Activated T-helper 1 cell treated with anti-CD3 and anti-CD28 coated beads, Interleukin-12 subunit alpha, Interleukin-12 subunit beta, Interleukin-2, Interleukin-4 antibody, amounts not matched to agents 30 ng/mL and 10 ng/mL and 1 ng/mL, durations not matched to agents 14 hours and 24 hours and 36 hours (primary cell): ENCODE measurements around the gene MDK. TPM values are rescaled to one million over a fixed set of nuclear protein-coding genes. Genes with fewer than 3 reads are reported as not detected.

ENCODE experiments used
- DNase-seq: peaks from one replicate; pipeline ENCODE4 v3.0.0; 2021; ENCODE audit warnings: low spot score
- H3K27ac Mint-ChIP-seq: one replicate; pipeline ENCODE4 v1.8.0; 2021; ENCODE audit warnings: mild to moderate bottlenecking, mixed read lengths
- H3K27me3 Mint-ChIP-seq: one replicate; pipeline ENCODE4 v1.8.0; 2022; ENCODE audit warnings: mild to moderate bottlenecking, moderate library complexity, mixed read lengths; ENCODE audit not compliant: insufficient read depth
- H3K36me3 Mint-ChIP-seq: one replicate; pipeline ENCODE4 v1.8.0; 2021; ENCODE audit warnings: low read depth, mixed read lengths
- H3K4me1 Mint-ChIP-seq: one replicate; pipeline ENCODE4 v1.8.0; 2021; ENCODE audit warnings: low read depth, mixed read lengths
- H3K4me3 Mint-ChIP-seq: one replicate; pipeline ENCODE4 v1.8.0; 2021; ENCODE audit warnings: mild to moderate bottlenecking, moderate library complexity, mixed read lengths
- H3K9me3 Mint-ChIP-seq: one replicate; pipeline ENCODE4 v1.8.0; 2021; ENCODE audit warnings: mixed read lengths
- intact Hi-C: fragments of 100-400 bp; cut with micrococcal nuclease; formaldehyde crosslinking; loops from one replicate; pipeline ENCODE4 v1.15.1; 2024
- total RNA-seq: library from RNA; stranded (reverse); gene quantifications from 2 replicates; pipeline ENCODE4 v1.2.3, GENCODE V29; 2022

The MDK gene
- total RNA-seq, 1 donor from 2014 or later = 7.1 TPM

GRCh38 chr11:46352063-46352841 is 29.2 kb upstream of the MDK start:
- Mint-ChIP-seq H3K36me3 (peaks cover 7% of the 10 kb centered on the region), H3K27ac (peak overlapping the region; percentile 58)

GRCh38 chr11:46353698-46354097 is 27.8 kb upstream of the MDK start:
- no peak for DNase-seq
- Mint-ChIP-seq H3K27me3 (no peaks in the 10 kb centered on the region), H3K9me3 (no peaks in the 10 kb centered on the region), H3K36me3 (peaks cover 7% of the 10 kb centered on the region), H3K4me1 (peaks cover 59% of the 10 kb centered on the region), H3K4me3 (peak overlapping the region; percentile 56), H3K27ac (peak overlapping the region; percentile 85)
- intact Hi-C loops = no loop called here

More at GRCh38 chr11:46352063-46352841, 29.2 kb upstream of the MDK start:
- no peaks in the 10 kb centered on the region for H3K9me3 Mint-ChIP-seq
- DNase-seq = peak; percentile 66
- peak overlapping the region; percentile 77 for H3K4me3 Mint-ChIP-seq
- intact Hi-C loops = loop anchor here (1.0 kb wide), 1 partner anchor 15 kb away; no protein-coding TSS in a partner anchor
- H3K4me1 Mint-ChIP-seq = peaks cover 64% of the 10 kb centered on the region
- no peaks in the 10 kb centered on the region for H3K27me3 Mint-ChIP-seq

DNA sequence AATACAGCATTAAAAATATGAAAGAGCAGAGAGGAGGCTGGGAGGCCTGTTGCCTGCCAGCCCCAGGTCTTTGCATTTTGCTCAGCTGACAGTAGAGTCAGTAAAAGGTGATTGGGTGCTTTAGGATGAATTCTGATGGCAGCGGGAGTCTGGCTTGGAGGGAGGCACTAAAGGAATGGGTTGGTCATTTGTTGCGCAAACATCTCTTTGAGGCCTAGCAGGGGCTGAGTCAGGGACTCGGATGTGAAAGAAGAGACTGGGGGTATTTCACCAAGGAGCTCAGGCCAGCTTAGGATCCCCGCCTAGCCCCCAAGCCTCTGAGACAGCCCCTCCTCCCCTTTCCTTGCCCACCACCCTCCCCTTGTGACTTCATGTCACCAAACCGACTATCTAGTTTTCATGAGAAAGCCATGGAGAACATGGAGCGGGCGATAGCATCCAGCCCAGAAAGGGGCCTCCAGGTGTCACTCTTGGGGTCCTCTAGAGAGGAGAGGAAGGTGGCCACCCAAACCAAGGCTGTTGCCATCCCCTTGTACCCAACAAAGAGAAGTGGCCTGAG is 24.5 kb upstream of the MDK start:
- Mint-ChIP-seq H3K36me3 (no peaks in the 10 kb centered on the region), H3K4me1 (peaks cover 48% of the 10 kb centered on the region), H3K27ac (peak overlapping the region; percentile 32), H3K4me3 (no peak overlapping the region), H3K9me3 (no peaks in the 10 kb centered on the region), H3K27me3 (no peaks in the 10 kb centered on the region)
- no peak for DNase-seq
- intact Hi-C loops = no loop called here

GRCh38 chr11:46357483-46357936 is 24.0 kb upstream of the MDK start:
- Mint-ChIP-seq H3K4me3 (no peak overlapping the region), H3K4me1 (peaks cover 48% of the 10 kb centered on the region), H3K36me3 (no peaks in the 10 kb centered on the region), H3K27ac (no peak overlapping the region), H3K9me3 (no peaks in the 10 kb centered on the region), H3K27me3 (no peaks in the 10 kb centered on the region)
- intact Hi-C loops = no loop called here
- DNase-seq = no peak

DNA sequence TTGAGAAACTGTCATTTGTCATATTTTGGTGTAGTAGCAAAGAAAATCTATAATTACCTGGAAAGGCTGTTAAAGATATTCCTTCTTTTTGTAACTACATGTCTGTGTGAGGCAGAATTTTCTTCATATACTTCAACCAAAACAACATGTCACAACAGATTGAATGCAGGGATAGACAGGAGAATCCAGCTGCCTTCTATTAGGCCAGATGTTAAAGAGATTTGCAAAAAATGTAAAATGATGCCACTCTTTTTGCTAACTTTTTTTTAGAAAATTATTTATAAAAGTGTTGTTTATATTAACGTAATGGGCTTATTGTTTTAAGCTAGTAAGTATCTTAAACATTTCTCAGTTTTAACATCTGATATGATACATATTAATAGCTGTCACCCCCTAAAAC is 21.5 kb upstream of the MDK start:
- intact Hi-C loops = no loop called here
- Mint-ChIP-seq H3K27me3 (no peaks in the 10 kb centered on the region), H3K27ac (no peak overlapping the region), H3K9me3 (no peaks in the 10 kb centered on the region), H3K36me3 (peaks cover 3% of the 10 kb centered on the region), H3K4me3 (no peak overlapping the region), H3K4me1 (peaks cover 32% of the 10 kb centered on the region)
- DNase-seq = no peak

GRCh38 chr11:46360878-46361277 is 20.6 kb upstream of the MDK start:
- H3K4me1 Mint-ChIP-seq = peaks cover 37% of the 10 kb centered on the region

DNA sequence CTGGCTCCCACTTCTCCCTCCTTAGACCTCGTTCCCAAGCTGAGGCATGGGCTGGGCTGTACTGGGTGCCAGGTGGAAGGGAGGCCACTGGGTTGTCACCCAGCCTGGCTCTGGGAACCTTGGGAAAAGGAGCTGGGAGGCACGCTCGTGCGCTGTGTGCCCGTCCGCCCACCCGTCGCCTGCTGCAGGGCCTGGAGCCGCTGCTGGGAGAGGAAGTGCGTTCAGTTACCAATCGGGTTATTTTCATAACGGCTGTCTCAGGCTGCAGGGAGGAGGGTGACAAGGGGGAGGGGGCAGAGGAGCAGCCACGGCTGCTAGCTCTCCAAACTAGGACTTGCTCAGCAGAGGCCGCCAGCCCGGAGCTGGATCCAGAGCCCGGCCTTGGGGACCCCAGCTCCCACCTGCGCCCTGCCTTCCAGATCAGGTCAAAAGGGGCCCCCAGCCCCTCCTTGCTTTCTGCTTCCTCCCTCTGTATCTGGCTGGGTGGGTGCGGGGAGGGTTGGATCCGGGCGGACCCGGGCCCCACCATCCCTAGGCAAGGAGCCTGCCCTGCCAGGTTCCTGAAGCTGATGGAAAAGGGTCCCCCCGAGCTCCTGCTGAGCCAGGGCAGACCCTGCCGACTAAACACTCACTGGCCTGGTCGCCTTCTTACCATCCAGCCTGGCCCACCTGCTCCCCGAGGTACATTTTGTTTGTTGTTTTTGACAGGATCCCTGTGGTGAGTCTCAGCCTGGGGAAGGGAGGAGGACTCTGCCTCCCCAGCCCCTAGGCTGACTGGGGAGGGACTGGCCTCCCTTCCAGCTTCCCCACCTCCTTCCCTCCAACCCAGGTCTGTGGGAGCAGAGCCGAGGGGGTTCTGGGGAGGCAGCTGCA is 19.9 kb upstream of the MDK start:
- DNase-seq = peak; percentile 52
- Mint-ChIP-seq H3K9me3 (no peaks in the 10 kb centered on the region), H3K27me3 (no peaks in the 10 kb centered on the region), H3K27ac (peak overlapping the region; percentile 87), H3K4me1 (peaks cover 35% of the 10 kb centered on the region), H3K4me3 (peak overlapping the region; percentile 78), H3K36me3 (peaks cover 3% of the 10 kb centered on the region)
- intact Hi-C loops = loop anchor here (1.0 kb wide), 1 partner anchor 12 kb away; no protein-coding TSS in a partner anchor

More at GRCh38 chr11:46360878-46361277, 20.6 kb upstream of the MDK start:
- Mint-ChIP-seq H3K27ac (peak overlapping the region; percentile 87), H3K36me3 (peaks cover 3% of the 10 kb centered on the region), H3K4me3 (peak overlapping the region; percentile 78), H3K9me3 (no peaks in the 10 kb centered on the region), H3K27me3 (no peaks in the 10 kb centered on the region)
- DNase-seq = no peak
- intact Hi-C loops = loop anchor here (1.0 kb wide), 1 partner anchor 12 kb away; no protein-coding TSS in a partner anchor

- Mint-ChIP-seq H3K27ac (peak overlapping the region; percentile 34), H3K9me3 (no peaks in the 10 kb centered on the region), H3K36me3 (peaks cover 3% of the 10 kb centered on the region), H3K4me3 (peak overlapping the region; percentile 78), H3K4me1 (peaks cover 33% of the 10 kb centered on the region), H3K27me3 (no peaks in the 10 kb centered on the region)
- intact Hi-C loops = no loop called here
- DNase-seq = no peak
Measured at GRCh38 chr11:46362156-46363030, 19.1 kb upstream of the MDK start.

DNA sequence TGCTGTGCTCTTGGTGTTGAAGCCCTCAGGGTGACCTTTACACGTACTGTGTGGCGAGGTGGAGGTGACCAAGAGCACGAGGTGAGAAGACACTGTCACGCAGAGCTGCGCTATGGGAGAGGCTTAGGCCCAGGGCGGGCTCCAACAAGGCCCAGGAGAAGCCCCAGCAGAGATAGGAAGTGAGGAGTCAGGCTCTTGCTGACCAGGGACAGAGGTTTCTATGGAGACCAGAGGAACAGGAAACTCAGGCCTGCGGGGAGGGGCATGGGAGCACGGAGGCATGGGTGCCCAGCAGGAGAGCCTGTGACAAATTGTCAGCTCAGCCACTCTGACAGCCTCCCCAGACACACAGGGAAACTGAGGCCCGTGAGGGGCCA is 18.4 kb upstream of the MDK start:
- Mint-ChIP-seq H3K36me3 (peaks cover 4% of the 10 kb centered on the region), H3K9me3 (no peaks in the 10 kb centered on the region), H3K4me1 (peaks cover 34% of the 10 kb centered on the region), H3K27ac (peak overlapping the region; percentile 34), H3K4me3 (peak overlapping the region; percentile 24), H3K27me3 (no peaks in the 10 kb centered on the region)
- DNase-seq = no peak
- intact Hi-C loops = no loop called here

GRCh38 chr11:46363455-46364005 is 17.9 kb upstream of the MDK start:
- peaks cover 9% of the 10 kb centered on the region for H3K36me3 Mint-ChIP-seq
- H3K9me3 Mint-ChIP-seq = no peaks in the 10 kb centered on the region
- H3K27me3 Mint-ChIP-seq = no peaks in the 10 kb centered on the region
- no peak overlapping the region for H3K27ac Mint-ChIP-seq
- H3K4me3 Mint-ChIP-seq = no peak overlapping the region
- H3K4me1 Mint-ChIP-seq = peaks cover 34% of the 10 kb centered on the region
- intact Hi-C loops = no loop called here
- no peak for DNase-seq

DNA sequence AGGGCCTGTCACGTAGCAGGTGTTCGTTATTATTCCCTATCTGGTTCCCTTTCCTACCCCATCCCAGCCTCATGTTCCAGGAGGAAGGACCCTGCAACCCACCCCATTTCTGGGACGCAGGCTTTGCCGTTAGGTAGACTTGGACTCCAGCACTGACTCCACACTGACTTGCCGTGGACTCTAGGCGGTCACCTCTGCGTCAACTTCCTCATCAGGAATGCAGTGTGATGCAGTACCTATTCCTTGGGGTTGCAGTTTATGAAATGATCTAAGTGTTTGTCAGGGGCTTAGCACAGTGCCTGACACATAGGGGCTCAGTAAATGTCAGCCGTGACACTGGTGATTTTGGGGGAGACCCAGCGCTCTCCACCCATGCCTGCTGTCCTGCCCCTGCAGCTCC is 17.4 kb upstream of the MDK start:
- DNase-seq = no peak
- H3K27me3 Mint-ChIP-seq = no peaks in the 10 kb centered on the region
- no peak overlapping the region for H3K4me3 Mint-ChIP-seq
- H3K9me3 Mint-ChIP-seq = no peaks in the 10 kb centered on the region
- H3K4me1 Mint-ChIP-seq = peaks cover 34% of the 10 kb centered on the region
- intact Hi-C loops = no loop called here
- H3K27ac Mint-ChIP-seq = no peak overlapping the region
- peaks cover 10% of the 10 kb centered on the region for H3K36me3 Mint-ChIP-seq

DNA sequence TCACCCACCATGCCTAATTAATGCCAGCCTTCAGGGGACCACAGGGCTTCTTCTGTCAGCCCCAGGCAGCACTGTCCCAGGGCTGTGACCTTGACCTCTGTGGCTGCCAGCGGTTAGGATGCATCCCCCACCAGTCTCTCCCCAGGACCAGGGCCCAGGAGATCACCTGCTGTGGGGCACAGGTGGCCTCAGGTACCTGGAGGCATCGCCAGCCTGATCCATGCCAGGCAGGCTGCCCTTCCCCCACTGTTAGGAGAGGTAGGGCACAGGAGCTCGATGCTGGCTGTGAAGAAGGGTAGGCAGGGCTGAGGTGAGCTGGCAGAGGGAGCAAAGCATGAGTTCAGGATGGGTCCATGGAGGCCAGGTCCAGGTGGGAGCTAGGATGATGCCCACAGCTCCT is 16.7 kb upstream of the MDK start:
- Mint-ChIP-seq H3K27me3 (no peaks in the 10 kb centered on the region), H3K9me3 (no peaks in the 10 kb centered on the region), H3K27ac (no peak overlapping the region), H3K4me3 (no peak overlapping the region), H3K36me3 (peaks cover 15% of the 10 kb centered on the region), H3K4me1 (peaks cover 34% of the 10 kb centered on the region)
- DNase-seq = no peak
- intact Hi-C loops = loop anchor here (5.0 kb wide), 1 partner anchor 127 kb away; no protein-coding TSS in a partner anchor
